HepG2 (cell line): Measurements from ENCODE around the gene AFG1L. TPM values are rescaled to one million over a fixed set of nuclear protein-coding genes. Genes with fewer than 3 reads are reported as not detected.
A peak's percentile ranks its signal among the peaks of the same experiment; 100 is the strongest.

ENCODE experiments used
- CCDC6 ChIP-seq: sonication (generic); formaldehyde crosslinking; IDR thresholded peaks from 2 replicates; pipeline ENCODE4 v1.8.1; 2022; ENCODE audit warnings: mild to moderate bottlenecking, missing genetic modification reagents, moderate library complexity
- E2F2 ChIP-seq: sonication (generic); formaldehyde crosslinking; IDR thresholded peaks from 2 replicates; pipeline ENCODE4 v1.4.0; 2020; ENCODE audit warnings: missing genetic modification reagents, borderline replicate concordance
- E2F5 ChIP-seq: sonication (generic); formaldehyde crosslinking; conservative IDR thresholded peaks from 2 replicates; pipeline ENCODE4 v1.4.0; 2020; ENCODE audit warnings: missing genetic modification reagents
- FOXO1 ChIP-seq: sonication (generic); formaldehyde crosslinking; IDR thresholded peaks from 2 replicates; pipeline ENCODE4 v1.4.0; 2020; ENCODE audit warnings: missing genetic modification reagents
- MBD4 ChIP-seq: IDR thresholded peaks from 2 replicates; pipeline ENCODE4 v1.6.1; 2012; ENCODE audit warnings: low read length, inconsistent platforms, borderline replicate concordance
- MBNL3 ChIP-seq: fragments of 250-450 bp; sonication (Bioruptor Pico); conservative IDR thresholded peaks from 2 replicates; pipeline ENCODE4 v1.8.0; 2022; ENCODE audit warnings: mild to moderate bottlenecking, inconsistent platforms
- MLX ChIP-seq: IDR thresholded peaks from 2 replicates; pipeline ENCODE4 v1.6.1; 2016
- NCOR1 ChIP-seq: fragments of 200-600 bp; sonication (generic); IDR thresholded peaks from 2 replicates; pipeline ENCODE4 v1.7.0; 2017; ENCODE audit warnings: antibody characterized with exemption, low read length, borderline replicate concordance
- PBX3 ChIP-seq: sonication (generic); formaldehyde crosslinking; IDR thresholded peaks from 2 replicates; pipeline ENCODE4 v1.8.1; 2023; ENCODE audit warnings: missing genetic modification reagents, inconsistent platforms, borderline replicate concordance
- PHF5A ChIP-seq: IDR thresholded peaks from one replicate; pipeline ENCODE4 v1.6.1; 2018; ENCODE audit warnings: low read depth, missing genetic modification reagents; ENCODE audit not compliant: unreplicated experiment
- RNF2 ChIP-seq: fragments of 450-650 bp; conservative IDR thresholded peaks from 2 replicates; pipeline ENCODE4 v1.6.1; 2016; ENCODE audit warnings: low read depth
- SMAD1 ChIP-seq: sonication (generic); formaldehyde crosslinking; IDR thresholded peaks from 2 replicates; pipeline ENCODE4 v1.4.0; 2020; ENCODE audit warnings: missing genetic modification reagents, low read depth, mild to moderate bottlenecking, borderline replicate concordance
- TAF1 ChIP-seq: sonication (generic); formaldehyde crosslinking; IDR thresholded peaks from 2 replicates; pipeline ENCODE4 v1.4.0; 2020; ENCODE audit warnings: missing genetic modification reagents
- ZFP82 ChIP-seq: sonication (generic); formaldehyde crosslinking; IDR thresholded peaks from 2 replicates; pipeline ENCODE4 v1.5.1; 2020; ENCODE audit warnings: mild to moderate bottlenecking, missing genetic modification reagents, borderline replicate concordance
- ZNF138 ChIP-seq: sonication (generic); formaldehyde crosslinking; IDR thresholded peaks from 2 replicates; pipeline ENCODE4 v1.5.0; 2020; ENCODE audit warnings: mild to moderate bottlenecking, low read depth, missing genetic modification reagents
- ZNF205 ChIP-seq: IDR thresholded peaks from 2 replicates; pipeline ENCODE4 v1.6.1; 2018; ENCODE audit warnings: missing biosample characterization, missing genetic modification reagents
- ZNF282 ChIP-seq: fragments of 450-650 bp; IDR thresholded peaks from 2 replicates; pipeline ENCODE4 v1.6.1; 2018; ENCODE audit not compliant: partially characterized antibody
- ZNF333 ChIP-seq: sonication (generic); formaldehyde crosslinking; IDR thresholded peaks from 2 replicates; pipeline ENCODE4 v1.4.0; 2020; ENCODE audit warnings: mild to moderate bottlenecking, missing genetic modification reagents, borderline replicate concordance
- ZNF547 ChIP-seq: sonication (generic); formaldehyde crosslinking; IDR thresholded peaks from 2 replicates; pipeline ENCODE4 v1.5.1; 2020; ENCODE audit warnings: mild to moderate bottlenecking, missing genetic modification reagents
- ZNF609 ChIP-seq: sonication (generic); formaldehyde crosslinking; IDR thresholded peaks from 2 replicates; pipeline ENCODE4 v1.4.0; 2020; ENCODE audit warnings: mild to moderate bottlenecking, missing genetic modification reagents, borderline replicate concordance
- ZNF883 ChIP-seq: sonication (generic); formaldehyde crosslinking; IDR thresholded peaks from 2 replicates; pipeline ENCODE4 v1.5.1; 2020; ENCODE audit warnings: mild to moderate bottlenecking, missing genetic modification reagents; ENCODE audit errors: not compliant biosample characterization
- polyA plus RNA-seq, 8 experiments: library from polyadenylated mRNA; depleted of rRNA in 3 of 8; stranded (reverse) in 7 of 8; unstranded in 1 of 8; fragments of >200 nt; fragmentation: Illumina TruSeq in 4 of 8; extraction: Trizol in 4 of 8; gene quantifications; 2 replicates each; pipeline versions ENCODE4 v1.2.1 to v1.2.3, GENCODE V29; 2011 to 2016; ENCODE audit warnings: low read depth in 4 of 8, missing spikeins in 1 of 8, mixed read lengths in 1 of 8; ENCODE audit not compliant: insufficient read depth in 1 of 8
- total RNA-seq, 5 experiments: library from RNA; depleted of rRNA; stranded (reverse); fragments of >200 nt; fragmentation: Illumina TruSeq; extraction: Trizol; gene quantifications; 2 replicates each; pipeline ENCODE4 v1.2.3, GENCODE V29; 2016; ENCODE audit warnings: low read depth in 1 of 5

AFG1L gene
- total and polyA plus RNA-seq, 2 of the 13 experiments (the other 11 are each of a cell fraction or from before 2014, with no cell fraction given) = 3.1 to 14.0 TPM

- TF ChIP-seq E2F2 (CRISPR knock-in tag) = peak; percentile 83; the same call in 1 of the 2 replicates
- TF ChIP-seq MLX (CRISPR knock-in tag) = no peak
- TF ChIP-seq RNF2 = no peak
- peak; percentile 48; the same call in 1 of the 2 replicates for TF ChIP-seq TAF1
- 0 out of 2 replicates have a peak, but pooled peaks have one; percentile 3 for TF ChIP-seq SMAD1 (CRISPR knock-in tag)
- TF ChIP-seq ZNF547 (CRISPR knock-in tag) = no peak
- no peak for TF ChIP-seq ZNF883
- no peak for TF ChIP-seq NCOR1
- no peak for TF ChIP-seq CCDC6 (CRISPR knock-in tag)
- no peak for TF ChIP-seq PHF5A
- TF ChIP-seq MBD4 = no peak
- no peak for TF ChIP-seq E2F5 (CRISPR knock-in tag)
- TF ChIP-seq PBX3 (CRISPR knock-in tag) = peak; percentile 75; the same call in 1 of the 2 replicates
- no peak for TF ChIP-seq ZNF138 (CRISPR knock-in tag)
- no peak for TF ChIP-seq ZFP82
- no peak for TF ChIP-seq ZNF282
- peak; percentile 32; the same call in 1 of the 2 replicates for TF ChIP-seq FOXO1 (CRISPR knock-in tag)
- 0 out of 2 replicates have a peak, but pooled peaks have one; percentile 49 for TF ChIP-seq ZNF333 (CRISPR knock-in tag)
- TF ChIP-seq ZNF205 = peak; percentile 46; the same call in 1 of the 2 replicates
- no peak for TF ChIP-seq MBNL3
- 0 out of 2 replicates have a peak, but pooled peaks have one; percentile 25 for TF ChIP-seq ZNF609 (CRISPR knock-in tag)
Observed at GRCh38 chr6:108558372-108559096, 263.7 kb downstream of the AFG1L start (continued).
